Naive thymus-derived CD8-positive, alpha-beta T cell (primary cell): ENCODE results near the gene CANX. TPM values are rescaled to one million over a fixed set of nuclear protein-coding genes. Genes with fewer than 3 reads are reported as not detected.
"Not testable (repeated sequence)": the region's sequence is repeated elsewhere in the genome, so short reads cannot be mapped to it uniquely, and the experiment has no call there.

Source experiments
- ATAC-seq, 2 donors: fragments of 150-1000 bp; cut with Tn5 transposase in 1 of 2; sonication (Bioruptor Pico), chemical (Tn5 transposase) in 1 of 2; 1 replicate in 1 of 2; 2 replicates in 1 of 2; pipeline ENCODE4 v1.10.0; 2021; ENCODE audit warnings: mild to moderate bottlenecking in 2 of 2, moderate library complexity in 2 of 2
- POLR2A ChIA-PET: fragments of 350-600 bp; sonication (Branson Sonifier 250); formaldehyde crosslinking; loops from one replicate; lab custom pipeline; 2021; ENCODE audit warnings: antibody characterized with exemption; lab: Charles Lee
- DNase-seq, 10 donors: peaks; one replicate each; pipeline versions ENCODE4 v3.0.0 to v3.0.0-alpha.2; 2020 to 2022
- H3K27ac Mint-ChIP-seq, 10 donors: one replicate each; pipeline ENCODE4 v1.8.0; 2020 to 2022; ENCODE audit warnings: mild to moderate bottlenecking in 10 of 10, mixed read lengths in 10 of 10, moderate library complexity in 4 of 10, inconsistent platforms in 1 of 10
- H3K27me3 Mint-ChIP-seq, 5 donors: one replicate each; pipeline ENCODE4 v1.8.0; 2021 to 2022; ENCODE audit warnings: mixed read lengths in 5 of 5
- H3K36me3 Mint-ChIP-seq, 3 donors: one replicate each; pipeline ENCODE4 v1.8.0; 2020 to 2022; ENCODE audit warnings: mixed read lengths in 3 of 3, mild to moderate bottlenecking in 2 of 3, inconsistent platforms in 1 of 3
- H3K4me1 Mint-ChIP-seq, 4 donors: one replicate each; pipeline ENCODE4 v1.8.0; 2021 to 2022; ENCODE audit warnings: mixed read lengths in 4 of 4
- H3K4me3 Mint-ChIP-seq, 10 donors: one replicate each; pipeline ENCODE4 v1.8.0; 2020 to 2022; ENCODE audit warnings: mild to moderate bottlenecking in 10 of 10, mixed read lengths in 10 of 10, moderate library complexity in 6 of 10, inconsistent platforms in 1 of 10
- H3K9me3 Mint-ChIP-seq, 9 donors: one replicate each; pipeline ENCODE4 v1.8.0; 2020 to 2022; ENCODE audit warnings: mixed read lengths in 9 of 9, mild to moderate bottlenecking in 3 of 9, inconsistent platforms in 1 of 9, moderate library complexity in 1 of 9
- polyA plus RNA-seq, 3 donors: library from polyadenylated mRNA; unstranded; fragments of 300-500 nt; fragmentation: Illumina TruSeq; gene quantifications; one replicate each; pipeline ENCODE4 v1.2.3, GENCODE V29; 2021
- total RNA-seq, 8 experiments: library from RNA in 2 of 8; stranded (reverse) in 2 of 8; gene quantifications; one replicate each; pipeline ENCODE4 v1.2.3 and lab custom pipeline; 2021 to 2026

The CANX gene
- total and polyA plus RNA-seq, 5 experiments from 2014 or later: 172 to 225 (median 219) TPM

DNA sequence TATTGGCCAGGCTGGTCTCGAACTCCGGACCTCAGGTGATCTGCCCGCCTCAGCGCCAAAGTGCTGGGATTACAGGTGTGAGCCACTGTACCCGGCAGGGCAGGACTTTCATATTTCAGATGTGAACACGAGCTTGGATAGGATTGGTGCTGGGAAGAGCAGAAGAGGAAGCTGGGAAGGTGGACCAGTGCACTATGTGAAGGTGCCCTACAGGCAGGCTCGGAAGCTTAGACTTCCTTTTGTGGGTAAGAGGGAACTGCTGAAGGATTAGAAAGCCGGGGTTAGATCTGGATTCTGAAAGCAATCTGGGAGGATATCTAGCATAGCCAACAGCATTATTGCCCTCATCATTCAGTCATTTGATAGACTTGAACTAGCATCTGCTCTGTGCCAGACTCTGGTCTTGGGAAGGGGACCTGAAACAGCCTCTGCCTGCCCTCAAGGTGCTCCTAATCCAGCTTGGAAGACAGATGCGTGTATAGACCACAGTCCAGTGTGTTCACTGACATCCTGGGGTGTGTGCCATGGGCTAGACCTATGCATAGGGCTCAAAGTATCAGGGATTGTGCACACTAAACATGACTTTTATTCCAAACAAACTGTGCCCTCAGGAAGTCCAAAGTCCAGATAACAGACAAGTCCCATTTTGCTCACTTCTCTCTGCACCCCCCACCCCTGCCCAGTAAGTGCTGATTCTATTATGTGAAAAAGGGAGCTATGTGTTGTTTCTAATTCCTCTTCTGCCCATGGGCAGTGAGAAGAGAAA is 18.6 kb upstream of the CANX start:
- Mint-ChIP-seq H3K4me3 (peak overlapping the region; percentile 47 to 86 (median 74)), H3K9me3 (no peaks in the 10 kb centered on the region), H3K4me1 (peaks cover 17 to 52% (median 31%) of the 10 kb centered on the region in 4 donors), H3K36me3 (peaks cover 0 to 3% (median 0%) of the 10 kb centered on the region in 3 donors), H3K27ac (peak overlapping the region in 9 of 10 donors; percentile 48 to 93 (median 82)), H3K27me3 (no peaks in the 10 kb centered on the region)
- no peak for DNase-seq
- POLR2A ChIA-PET: interaction anchor here (0.6 to 4.8 kb wide), 10 partner anchors 9 to 406 kb away, joined by 3 to 39 read pairs (median 6); partner anchors contain the start of genes CANX, HNRNPH1 and MAML1
- ATAC-seq: no peak

DNA sequence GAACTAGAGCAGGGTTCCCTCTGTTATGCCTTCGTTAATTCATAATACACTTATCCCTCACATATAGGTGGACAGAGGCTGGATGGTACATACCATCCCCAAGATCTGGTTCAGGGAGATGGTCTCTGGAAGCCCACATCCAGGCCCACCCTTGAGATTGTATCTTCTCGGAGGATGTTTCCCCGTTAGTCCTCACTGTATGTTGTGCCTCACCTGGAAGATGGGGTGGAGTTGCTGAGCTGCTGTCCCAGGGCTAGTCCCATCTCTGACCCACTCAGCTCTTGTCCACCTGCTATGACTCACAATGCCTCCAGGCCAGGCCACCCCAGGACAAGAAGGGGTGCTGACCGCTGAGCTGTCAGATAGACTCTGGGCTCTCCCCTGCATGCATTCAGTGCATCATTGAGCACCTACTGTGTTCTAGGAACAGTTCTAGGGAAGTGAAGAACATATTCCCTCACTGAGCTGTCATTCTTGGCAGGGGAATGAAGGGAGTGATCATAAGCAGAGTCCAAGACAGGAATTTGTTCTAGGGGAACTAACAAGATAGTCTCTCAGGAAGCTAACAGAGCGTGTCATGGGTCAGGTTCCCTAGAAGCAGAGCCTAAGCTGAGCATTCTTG is 17.9 kb upstream of the CANX start, which contains the start of gene CBY3:
Gene CBY3, minus strand, starts transcription at position 255 of the 622 bp plus-strand sequence. Its CDS starts 116 bp downstream, at position 139.
- DNase-seq: no peak
- H3K4me3 Mint-ChIP-seq: peak within 1 kb of the TSS; percentile 47 to 86 (median 74)
- peaks cover 0 to 3% (median 0%) of the 10 kb centered on the region in 3 donors for H3K36me3 Mint-ChIP-seq
- H3K4me1 Mint-ChIP-seq: peaks cover 17 to 51% (median 31%) of the 10 kb centered on the region in 4 donors
- peak within 1 kb of the TSS; percentile 48 to 93 (median 80) for H3K27ac Mint-ChIP-seq
- no peaks in the 10 kb centered on the region for H3K27me3 Mint-ChIP-seq
- ATAC-seq: no peak
- POLR2A ChIA-PET: interaction anchor here (0.6 to 4.8 kb wide), 4 partner anchors 15 to 406 kb away, joined by 3 to 39 read pairs (median 20); partner anchors contain the start of genes HNRNPH1 and MAML1
- no peaks in the 10 kb centered on the region for H3K9me3 Mint-ChIP-seq

DNA sequence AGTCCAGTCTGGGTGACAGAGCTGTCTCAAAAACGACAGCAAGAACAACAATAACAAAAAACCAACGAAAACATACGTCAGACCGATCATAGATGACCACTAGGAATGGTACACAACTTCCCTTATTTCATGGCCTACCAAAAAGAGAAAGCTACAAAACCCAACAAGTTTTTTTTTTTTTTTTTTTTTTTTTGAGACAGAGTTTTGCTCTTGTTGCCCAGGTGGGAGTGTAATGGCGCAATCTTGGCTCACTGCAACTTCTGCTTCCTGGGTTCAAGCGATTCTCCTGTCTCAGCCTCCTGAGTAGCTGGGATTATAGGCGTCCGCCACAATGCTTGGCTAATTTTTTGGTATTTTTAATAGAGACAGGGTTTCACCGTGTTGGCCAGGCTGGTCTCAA is 9.6 kb upstream of the CANX start:
- POLR2A ChIA-PET: interaction anchor here (0.6 kb wide), 1 partner anchor 9 kb away, joined by 6 read pairs; no protein-coding TSS in a partner anchor

DNA sequence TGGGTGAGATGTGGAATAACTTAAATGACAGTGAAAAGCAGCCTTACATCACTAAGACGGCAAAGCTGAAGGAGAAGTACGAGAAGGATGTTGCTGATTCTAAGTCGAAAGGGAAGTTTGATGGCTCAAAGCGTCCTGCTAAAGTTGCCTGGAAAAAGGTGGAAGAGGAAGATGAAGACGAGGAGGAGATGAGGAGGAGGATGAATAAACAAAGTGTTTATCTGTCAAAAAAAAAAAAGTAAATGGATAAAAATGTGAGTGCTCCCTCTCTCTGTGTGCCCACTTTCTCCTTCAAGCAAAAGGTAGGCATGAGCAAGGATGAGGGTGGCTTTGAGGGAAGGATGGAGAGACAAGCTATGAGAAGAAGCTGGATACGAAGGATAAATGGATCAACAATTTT is 4.2 kb upstream of the CANX start:
- Mint-ChIP-seq H3K27ac (peak overlapping the region in 1 of 10 donors; percentile 6), H3K27me3 (no peaks in the 10 kb centered on the region), H3K36me3 (no peaks in the 10 kb centered on the region), H3K4me3 (no peak overlapping the region), H3K4me1 (peaks cover 7 to 28% (median 15%) of the 10 kb centered on the region in 4 donors), H3K9me3 (no peaks in the 10 kb centered on the region)
- DNase-seq: no peak
- ATAC-seq: no peak
- POLR2A ChIA-PET: interaction anchor here (0.7 to 4.7 kb wide), 2 partner anchors 15 to 191 kb away, joined by 3 to 39 read pairs; partner anchors contain the start of gene CBY3

More for the DNA sequence above, 9.6 kb upstream of the CANX start:
- H3K27me3 Mint-ChIP-seq, H3K36me3 Mint-ChIP-seq, H3K4me3 Mint-ChIP-seq, H3K4me1 Mint-ChIP-seq, H3K27ac Mint-ChIP-seq, DNase-seq, ATAC-seq, H3K9me3 Mint-ChIP-seq: not testable (repeated sequence)

DNA sequence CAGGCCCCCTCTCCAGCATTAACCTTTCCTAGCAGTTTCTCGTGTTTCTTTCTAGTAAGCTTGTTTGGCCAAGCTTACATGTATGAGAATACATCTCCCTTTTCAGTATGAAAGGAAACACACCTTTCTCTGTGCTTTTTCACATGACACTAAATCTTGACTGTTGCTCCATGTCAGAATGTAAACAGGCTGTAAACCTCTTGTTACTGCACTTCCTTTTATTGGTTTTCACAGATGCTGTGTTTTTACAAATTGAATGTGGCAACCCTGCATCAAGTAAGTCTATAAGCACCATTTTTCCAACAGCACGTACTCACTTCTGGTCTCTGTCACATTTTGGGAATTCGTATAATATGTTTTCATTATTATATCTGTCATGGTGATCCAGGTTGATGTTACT is 2.2 kb upstream of the CANX start:
- no peak for DNase-seq
- Mint-ChIP-seq H3K27ac (peak overlapping the region in 4 of 10 donors; percentile 14 to 94 (median 26)), H3K27me3 (no peaks in the 10 kb centered on the region), H3K4me3 (peak overlapping the region in 3 of 10 donors; percentile 33 to 58 (median 47)), H3K9me3 (no peaks in the 10 kb centered on the region), H3K4me1 (peaks cover 12 to 41% (median 31%) of the 10 kb centered on the region in 4 donors), H3K36me3 (no peaks in the 10 kb centered on the region)
- POLR2A ChIA-PET: interaction anchor here (1.0 to 4.7 kb wide), 6 partner anchors 17 to 146 kb away, joined by 3 to 39 read pairs (median 6); partner anchors contain the start of genes CBY3, HNRNPH1 and RUFY1
- no peak for ATAC-seq

DNA sequence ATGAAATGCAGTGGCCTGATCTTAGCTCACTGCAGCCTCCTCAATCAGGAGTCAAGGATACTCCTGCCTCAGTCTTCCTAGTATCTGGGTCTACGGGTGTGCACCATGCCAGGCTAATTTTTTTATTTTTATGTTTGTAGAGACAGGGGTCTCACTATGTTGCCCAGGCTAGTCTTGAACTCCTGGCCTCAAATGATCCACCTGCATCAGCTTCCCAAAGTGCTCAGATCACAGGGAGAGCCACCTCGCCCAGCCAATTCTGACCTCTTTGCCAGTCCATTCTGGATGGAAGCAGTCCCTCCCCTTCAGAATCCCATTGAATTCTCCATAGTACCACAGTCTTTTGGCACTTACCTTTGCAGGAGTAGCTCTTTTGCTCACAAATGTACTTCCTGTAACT is 1.7 kb upstream of the CANX start:
- Mint-ChIP-seq H3K27me3 (no peaks in the 10 kb centered on the region), H3K9me3 (no peaks in the 10 kb centered on the region), H3K36me3 (peaks cover 0 to 2% (median 0%) of the 10 kb centered on the region in 3 donors), H3K4me3 (peak overlapping the region in 8 of 10 donors; percentile 23 to 98 (median 94)), H3K4me1 (peaks cover 12 to 44% (median 34%) of the 10 kb centered on the region in 4 donors), H3K27ac (peak overlapping the region in 8 of 10 donors; percentile 94 to 99 (median 99))
- ATAC-seq: no peak
- DNase-seq: no peak
- POLR2A ChIA-PET: interaction anchor here (1.0 to 4.7 kb wide), 9 partner anchors 9 to 147 kb away, joined by 3 to 39 read pairs (median 8); partner anchors contain the start of genes CBY3, HNRNPH1, MAML1 and RUFY1

GRCh38 chr5:179697543-179697942 is 1.2 kb upstream of the CANX start:
- not testable (repeated sequence) for ATAC-seq, DNase-seq, H3K36me3 Mint-ChIP-seq, H3K27me3 Mint-ChIP-seq, H3K9me3 Mint-ChIP-seq
- H3K27ac Mint-ChIP-seq: peak overlapping the region; percentile 94 to 99 (median 99)
- POLR2A ChIA-PET: interaction anchor here (1.0 to 4.7 kb wide), 9 partner anchors 10 to 147 kb away, joined by 3 to 39 read pairs (median 8); partner anchors contain the start of genes CBY3, HNRNPH1, MAML1 and RUFY1
- peak overlapping the region; percentile 23 to 98 (median 96) for H3K4me3 Mint-ChIP-seq
- H3K4me1 Mint-ChIP-seq: peaks cover 16 to 48% (median 38%) of the 10 kb centered on the region in 4 donors

DNA sequence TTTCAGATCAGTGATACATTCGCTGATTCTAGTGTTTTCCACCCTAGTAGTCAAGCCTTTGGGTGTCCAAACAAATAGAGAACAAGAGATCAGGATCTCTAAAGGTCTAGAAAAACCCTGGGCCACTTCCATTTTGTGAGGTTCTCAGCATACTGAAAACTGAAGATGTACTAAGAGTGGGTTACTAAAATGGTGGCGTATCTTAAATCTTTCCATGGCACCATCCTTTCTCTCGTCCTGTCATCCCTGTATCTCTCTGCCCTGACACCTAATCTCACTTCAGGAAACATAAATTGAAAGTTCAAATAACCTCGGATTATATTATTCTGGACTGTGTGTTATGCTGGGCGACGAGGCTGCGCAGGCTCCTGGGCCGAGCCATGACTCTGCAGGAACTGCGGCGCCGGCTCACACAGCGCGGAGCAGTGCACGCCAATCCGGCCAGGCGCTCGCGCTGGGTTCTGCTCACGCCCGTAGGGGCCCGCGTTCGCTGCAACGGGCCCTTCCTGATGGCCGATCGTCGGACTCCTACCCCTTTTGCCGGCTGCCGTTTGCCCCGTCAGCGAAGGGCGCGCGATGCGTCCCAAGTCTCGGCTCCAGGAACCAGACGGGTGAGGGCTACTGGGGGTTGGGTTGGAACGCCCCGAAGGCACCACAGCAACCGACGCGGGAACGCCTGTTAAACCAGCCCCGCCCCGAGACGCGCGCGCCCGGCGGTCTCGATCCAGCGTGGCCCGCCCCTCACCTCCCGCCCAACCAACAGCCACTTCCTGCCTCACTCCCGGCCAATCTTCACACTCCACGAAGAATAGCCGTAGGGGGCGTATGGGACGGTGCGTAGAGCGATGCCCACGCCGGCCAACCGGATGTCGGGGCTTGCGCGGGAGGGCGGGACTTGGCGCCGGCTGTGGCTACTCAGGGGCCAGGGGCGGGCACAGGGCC is 503 bp upstream of the CANX start:
- ATAC-seq (peak; percentile 89), DNase-seq (peak; percentile 96 to 99 (median 98))
- Mint-ChIP-seq H3K27me3 (no peaks in the 10 kb centered on the region), H3K36me3 (peaks cover 0 to 7% (median 0%) of the 10 kb centered on the region in 3 donors), H3K4me3 (peak overlapping the region; percentile 90 to 99 (median 97)), H3K4me1 (peaks cover 17 to 54% (median 43%) of the 10 kb centered on the region in 4 donors), H3K27ac (peak overlapping the region; percentile 94 to 99 (median 99)), H3K9me3 (no peaks in the 10 kb centered on the region)
- POLR2A ChIA-PET: interaction anchor here (0.8 to 4.7 kb wide), 9 partner anchors 11 to 373 kb away, joined by 3 to 39 read pairs (median 8); partner anchors contain the start of genes CBY3, HNRNPH1, MAML1 and RNF130

- ATAC-seq (no peak), DNase-seq (no peak)
- Mint-ChIP-seq H3K36me3 (peaks cover 0 to 22% (median 0%) of the 10 kb centered on the region in 3 donors), H3K27me3 (no peaks in the 10 kb centered on the region), H3K4me3 (peak overlapping the region; percentile 90 to 99 (median 97)), H3K4me1 (peaks cover 24 to 63% (median 50%) of the 10 kb centered on the region in 4 donors), H3K27ac (peak overlapping the region; percentile 94 to 99 (median 98)), H3K9me3 (no peaks in the 10 kb centered on the region)
- POLR2A ChIA-PET: interaction anchor here (0.6 to 3.3 kb wide), 6 partner anchors 21 to 372 kb away, joined by 3 to 25 read pairs (median 6); partner anchors contain the start of genes HNRNPH1, MAML1 and RNF130
These were observed 960 bp downstream of the CANX start for GRCh38 chr5:179699616-179700237.

DNA sequence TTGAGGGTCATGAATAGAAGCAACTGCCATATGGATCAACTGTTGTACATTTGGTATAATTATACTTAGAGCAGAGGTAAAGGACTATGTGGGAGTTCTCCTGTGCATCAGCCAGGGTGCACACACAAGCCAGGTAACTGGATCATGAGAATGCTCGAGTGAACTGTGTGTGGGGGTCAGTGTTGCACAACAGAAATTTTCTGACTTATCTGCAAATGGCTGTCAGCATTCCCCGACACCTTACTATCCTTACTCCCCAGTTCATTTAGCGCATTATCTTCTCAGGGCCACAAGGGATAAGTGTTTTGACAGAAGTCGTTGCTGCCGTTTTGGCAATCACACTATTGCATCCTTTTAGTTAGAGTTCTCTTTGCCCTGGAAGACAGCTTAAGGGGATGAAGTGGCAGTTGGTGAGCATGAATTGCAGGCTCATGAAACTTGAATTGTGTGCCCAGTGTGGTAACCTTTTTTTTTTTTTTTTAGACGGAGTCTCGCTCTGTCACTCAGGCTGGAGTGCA is 1.7 kb downstream of the CANX start:
- peak overlapping the region in 9 of 10 donors; percentile 73 to 99 (median 98) for H3K27ac Mint-ChIP-seq
- no peaks in the 10 kb centered on the region for H3K9me3 Mint-ChIP-seq
- H3K4me3 Mint-ChIP-seq: peak overlapping the region; percentile 90 to 99 (median 97)
- POLR2A ChIA-PET: interaction anchor here (0.7 to 2.4 kb wide), 4 partner anchors 21 to 105 kb away, joined by 3 to 9 read pairs (median 6); partner anchors contain the start of gene HNRNPH1
- H3K36me3 Mint-ChIP-seq: peaks cover 0 to 29% (median 0%) of the 10 kb centered on the region in 3 donors
- peaks cover 25 to 67% (median 53%) of the 10 kb centered on the region in 4 donors for H3K4me1 Mint-ChIP-seq
- DNase-seq (no peak), ATAC-seq (no peak)
- no peaks in the 10 kb centered on the region for H3K27me3 Mint-ChIP-seq
